ENCODE results near the gene UBE2E1.

Gene UBE2E1

DNA sequence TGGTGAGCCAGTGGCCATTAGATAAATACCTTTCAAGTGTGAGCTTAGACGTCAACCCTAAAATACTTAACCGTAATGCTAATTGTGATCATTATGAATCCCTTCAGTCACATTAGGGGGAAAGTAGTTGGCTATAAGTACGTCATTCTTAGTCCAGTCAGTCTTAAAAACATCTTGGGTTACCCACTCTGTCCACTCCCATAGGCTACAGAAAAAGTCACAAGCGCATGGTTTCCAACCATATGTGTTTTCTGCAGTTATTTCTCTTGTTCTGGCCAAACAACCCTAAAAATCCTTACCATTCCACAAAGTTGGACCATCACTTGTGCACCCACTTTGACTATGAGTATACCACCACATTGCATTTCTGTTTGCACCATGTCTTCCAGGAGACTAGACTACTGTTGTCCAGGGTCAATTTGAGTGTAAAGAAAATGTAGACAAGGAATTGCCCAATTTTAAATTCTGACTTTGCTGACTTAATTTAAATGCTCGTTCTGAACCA is 114.4 kb downstream of the UBE2E1 start:
- DNase-seq, result no peak

DNA sequence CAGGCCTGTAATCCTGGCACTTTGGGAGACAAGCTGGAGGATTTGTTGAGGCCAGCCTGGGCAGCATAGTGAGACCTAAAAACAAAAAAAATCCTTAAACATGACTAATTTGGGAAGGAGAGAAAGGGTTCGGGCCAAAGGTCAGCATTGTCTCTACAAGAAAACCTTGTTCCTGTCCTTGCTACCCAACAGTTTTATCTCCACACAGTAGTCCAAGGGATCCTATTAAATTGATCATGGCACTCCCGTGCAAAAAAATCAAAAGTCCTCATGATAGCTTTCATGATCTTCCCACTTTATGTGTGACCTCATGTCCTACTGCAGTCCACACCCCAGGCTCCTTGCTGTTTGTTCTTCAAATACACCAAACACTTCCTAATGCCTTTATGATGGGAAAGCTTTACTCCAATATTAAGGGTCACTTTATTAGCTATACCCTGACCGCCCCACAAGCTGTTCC is 115.3 kb downstream of the UBE2E1 start:
- no peak for DNase-seq

DNA sequence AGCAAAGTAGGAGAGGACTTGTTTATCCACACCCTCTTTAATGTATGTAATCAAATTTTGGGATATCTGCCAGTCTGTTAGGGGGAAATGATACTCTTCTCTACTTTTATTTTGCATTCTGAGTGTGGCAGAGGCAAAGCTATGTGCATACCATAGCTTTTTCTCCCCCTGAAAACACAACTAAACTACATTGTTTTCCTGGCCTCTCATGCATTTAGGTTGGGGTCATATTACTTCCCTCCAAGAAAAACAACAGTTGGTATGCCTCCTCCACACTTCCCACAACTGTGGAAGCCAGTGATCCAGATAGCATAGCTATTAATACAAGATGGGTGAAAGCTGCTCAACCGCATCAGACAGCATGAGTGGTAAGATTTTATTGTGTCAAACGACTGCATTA is 118.0 kb downstream of the UBE2E1 start:
- DNase-seq, result peak; percentile 16

DNA sequence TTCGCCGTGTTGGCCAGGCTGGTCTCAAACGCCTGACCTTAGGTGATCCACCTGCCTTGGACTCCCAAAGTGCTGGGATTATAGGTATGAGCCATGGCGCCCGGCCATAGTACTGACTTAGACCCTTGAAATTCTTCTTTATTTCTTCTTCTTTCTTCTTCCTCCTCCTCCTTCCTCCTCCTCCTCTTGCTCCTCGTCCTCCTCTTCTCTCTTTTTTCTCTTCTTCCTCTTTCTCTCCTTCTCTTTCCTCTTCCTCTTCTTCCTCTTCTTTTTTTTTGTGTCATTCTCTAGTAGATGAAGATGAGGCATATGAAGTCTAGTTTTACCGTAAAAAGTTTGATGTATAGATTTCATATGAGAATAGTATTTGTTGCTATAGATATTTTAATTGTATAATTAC is 120.5 kb downstream of the UBE2E1 start:
- DNase-seq, result no peak

DNA sequence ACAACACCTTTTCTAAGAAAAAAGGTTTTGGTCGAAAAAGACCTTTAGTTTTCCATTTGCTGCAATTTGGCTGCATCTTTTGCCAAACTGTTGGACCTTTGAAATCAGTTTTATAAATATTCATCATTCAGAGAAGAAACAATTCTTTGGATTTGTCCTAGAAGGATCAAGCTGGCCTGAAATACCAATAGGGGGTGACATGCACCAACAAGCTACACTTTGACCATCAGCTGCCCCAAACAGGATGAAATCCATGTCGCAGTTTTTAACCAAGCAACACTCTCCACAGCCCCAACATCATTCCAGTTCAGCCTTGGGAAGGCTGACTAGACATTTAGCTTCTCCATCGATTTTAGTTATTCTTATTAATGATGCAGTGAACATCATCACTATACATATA is 121.0 kb downstream of the UBE2E1 start:
- no peak for DNase-seq

DNA sequence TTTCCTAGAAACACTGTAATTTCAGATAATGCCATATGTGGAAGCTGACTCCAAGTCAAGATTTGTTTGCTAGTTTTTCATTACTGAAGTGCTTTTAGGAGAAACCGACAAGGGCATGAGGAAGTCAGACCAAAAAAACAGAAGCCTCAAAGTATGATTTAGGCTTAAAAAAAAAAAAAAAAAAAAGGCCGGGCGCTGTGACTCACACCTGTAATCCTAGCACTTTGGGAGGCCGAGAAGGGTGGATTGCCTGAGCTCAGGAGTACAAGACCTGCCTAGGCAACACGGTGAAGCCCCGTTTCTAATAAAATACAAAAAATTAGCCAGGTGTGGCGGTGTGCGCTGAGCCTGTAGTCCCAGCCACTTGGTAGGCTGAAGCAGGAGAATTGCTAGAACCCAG is 122.8 kb downstream of the UBE2E1 start:
- peak; percentile 6 for DNase-seq

DNA sequence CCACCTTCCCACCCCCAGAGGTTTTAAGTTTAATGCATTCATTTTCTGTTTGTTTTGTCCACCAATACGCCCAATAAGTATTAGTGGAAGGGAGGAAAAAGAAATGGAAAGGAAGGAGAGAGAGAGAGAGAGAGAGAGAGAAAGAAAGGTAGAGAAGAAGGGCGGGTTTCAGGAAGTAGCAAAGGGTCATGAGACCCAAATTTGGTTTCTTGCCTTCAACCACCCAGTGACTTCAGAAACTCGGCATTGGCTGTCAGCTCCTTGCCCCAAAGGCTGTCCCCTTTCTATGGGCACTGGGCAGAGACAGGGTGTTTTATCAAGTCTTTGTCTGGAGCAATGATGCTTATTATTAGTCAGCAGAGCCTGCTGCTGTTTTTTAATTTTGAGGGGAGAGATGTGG is 125.8 kb downstream of the UBE2E1 start:
- no peak for DNase-seq

DNA sequence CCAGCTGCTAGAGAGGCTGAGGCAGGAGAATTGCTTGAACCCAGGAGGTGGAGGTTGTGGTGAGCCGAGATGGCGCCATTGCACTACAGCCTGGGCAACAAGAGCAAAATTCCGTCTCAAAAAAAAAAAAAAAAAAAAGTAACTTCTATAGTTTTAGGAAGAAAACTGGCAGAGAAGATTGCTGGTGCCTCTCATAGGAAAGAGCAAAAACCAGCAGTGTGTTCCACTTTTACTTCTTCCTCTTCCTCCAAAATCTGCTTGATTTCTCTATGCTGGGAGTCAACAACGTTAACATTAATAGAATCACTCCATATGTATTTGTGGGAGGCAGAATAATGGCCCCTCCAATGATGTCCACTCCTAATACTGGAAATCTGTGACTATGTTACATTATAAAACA is 126.8 kb downstream of the UBE2E1 start:
- no peak for DNase-seq

DNA sequence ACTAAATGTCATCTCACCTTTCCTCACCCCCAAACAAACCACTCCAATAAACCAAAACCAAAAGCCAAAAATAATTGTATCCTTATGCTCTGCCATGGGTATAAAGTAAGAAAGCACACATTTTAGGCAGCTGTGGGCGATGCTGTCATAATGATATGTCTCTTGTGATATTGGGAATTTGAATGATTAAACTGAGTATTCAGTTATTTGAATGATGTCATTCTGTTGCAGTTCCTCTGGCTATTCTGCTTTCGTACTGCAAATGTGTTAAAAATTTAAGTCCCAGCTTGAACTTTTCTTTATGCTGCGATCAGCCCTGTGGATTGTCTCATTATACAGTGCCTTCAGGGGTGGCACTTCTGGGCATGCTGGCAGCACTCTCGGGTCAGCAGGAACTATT is 128.5 kb downstream of the UBE2E1 start:
- no peak for DNase-seq

DNA sequence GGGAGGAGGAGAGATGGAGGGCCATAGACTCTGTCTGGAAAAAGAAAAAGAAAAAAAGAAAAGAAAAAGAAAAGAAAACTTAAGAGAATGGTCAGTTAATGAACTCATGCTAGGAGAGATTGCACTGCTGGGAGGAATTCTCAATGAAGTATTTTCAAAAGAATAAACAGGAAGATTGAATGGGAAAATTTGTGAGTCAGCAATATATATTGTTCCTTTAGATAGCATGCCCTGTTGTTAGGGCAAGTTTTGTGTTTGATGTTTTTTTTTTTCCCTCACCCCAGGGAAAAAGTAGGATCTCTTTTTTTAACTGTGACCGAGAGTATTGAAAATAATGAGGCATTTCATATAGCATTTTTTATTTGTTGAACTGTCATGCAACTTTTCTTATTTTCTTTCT is 131.5 kb downstream of the UBE2E1 start:
- no peak for DNase-seq

DNA sequence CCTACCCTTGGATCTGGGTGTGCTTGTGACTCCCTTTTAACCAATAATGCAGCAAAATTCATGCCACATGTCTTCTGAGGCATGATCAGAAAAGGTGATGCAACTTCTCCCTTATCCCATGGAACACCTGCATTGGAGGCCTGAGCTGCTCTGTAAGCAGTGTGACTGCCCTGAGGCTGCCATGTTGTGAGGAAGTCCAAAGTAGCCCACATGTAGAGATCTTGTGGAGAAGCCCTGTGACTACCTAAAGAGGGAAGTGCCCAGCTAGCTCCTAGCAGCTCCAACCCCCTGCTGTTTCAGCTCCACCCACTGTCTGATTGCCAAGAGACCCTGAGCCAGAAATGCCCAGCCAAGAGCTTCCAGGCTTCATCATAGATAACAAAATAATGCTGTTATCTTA is 132.9 kb downstream of the UBE2E1 start:
- peak; percentile 32 for DNase-seq

DNA sequence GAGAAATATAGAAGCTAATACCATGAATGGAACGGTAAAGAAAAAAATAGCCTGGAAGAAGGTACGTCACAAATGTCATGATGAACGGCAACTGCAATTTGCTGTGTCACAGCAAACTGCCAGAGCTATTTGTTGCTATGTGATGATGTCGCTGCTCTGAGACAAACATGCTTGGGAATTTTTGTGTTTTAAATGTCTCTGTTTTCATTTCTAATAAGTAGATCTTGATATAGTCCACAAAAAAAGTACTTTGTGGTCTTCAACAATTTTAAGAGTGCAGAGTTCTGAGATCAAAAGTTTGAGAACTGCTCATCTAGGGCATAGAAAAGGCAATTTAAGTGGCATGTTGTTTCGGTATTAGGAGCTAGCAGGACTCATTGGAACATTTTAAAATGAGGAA is 135.0 kb downstream of the UBE2E1 start:
- DNase-seq, result no peak

Data from NCI-H226 (cell line).